22Rv1 (cell line): ENCODE results near the gene SLC39A12.

Experiments used
- CTCF ChIP-seq: fragments of 450-650 bp; IDR thresholded peaks from 2 replicates; pipeline ENCODE4 v1.5.1; 2017; ENCODE audit warnings: mild to moderate bottlenecking
- ZFX ChIP-seq: fragments of 450-650 bp; IDR thresholded peaks from 2 replicates; pipeline ENCODE4 v1.6.1; 2017; ENCODE audit warnings: antibody characterized with exemption, borderline replicate concordance

- TF ChIP-seq CTCF (no peak), ZFX (no peak)
These were observed 68.8 kb downstream of the SLC39A12 start for GRCh38 chr10:18020523-18020922.
